ENCODE data around the gene NELL1. TPM values are rescaled to one million over a fixed set of nuclear protein-coding genes. Genes with fewer than 3 reads are reported as not detected.

Gene NELL1
- total and polyA plus RNA-seq, 2 experiments from 2014 or later: 2.1 to 7.7 TPM

DNA sequence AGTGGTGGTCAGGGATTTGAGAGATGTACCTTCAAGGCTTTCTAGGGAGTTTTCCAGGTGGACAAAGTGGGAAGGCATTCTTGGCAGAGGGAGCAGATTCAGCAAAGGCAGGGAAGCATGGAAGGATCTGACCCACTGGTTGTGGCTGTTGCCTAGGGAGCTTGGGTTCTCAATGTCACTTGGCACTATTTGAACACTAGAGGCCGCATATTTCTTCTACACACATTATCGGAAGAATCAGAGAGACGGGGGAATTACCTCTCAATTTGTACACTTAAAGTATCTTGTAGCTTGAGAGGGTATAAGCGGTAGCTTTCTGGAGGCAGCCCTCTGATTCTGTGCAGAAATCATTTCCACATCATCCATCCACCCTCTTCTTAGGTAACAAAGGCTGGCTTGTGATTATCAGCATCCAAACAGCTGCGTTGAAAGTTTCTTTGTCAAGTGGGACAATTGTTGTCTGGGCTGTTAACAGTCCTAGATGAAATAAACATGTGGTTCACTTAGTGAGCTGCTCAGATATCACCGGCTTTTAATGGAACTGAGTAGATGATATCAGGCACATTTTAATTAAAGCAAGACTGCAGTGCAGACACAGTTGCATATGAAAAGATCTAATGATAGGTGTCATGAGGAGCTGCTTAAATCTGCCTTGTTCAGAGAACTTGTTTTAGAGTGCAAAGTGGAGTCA lies 2.6 kb downstream of the NELL1 start:
- H3K27me3 ChIP-seq: peaks cover 82% of the 10 kb centered on the region
- no peaks in the 10 kb centered on the region for H3K36me3 ChIP-seq
- no peak overlapping the region for H3K4me3 ChIP-seq
- peaks cover 4% of the 10 kb centered on the region for H3K4me1 ChIP-seq (ENCODE audit: low read depth)
- no peak overlapping the region for H3K27ac ChIP-seq
- TF ChIP-seq, protein P1, sequence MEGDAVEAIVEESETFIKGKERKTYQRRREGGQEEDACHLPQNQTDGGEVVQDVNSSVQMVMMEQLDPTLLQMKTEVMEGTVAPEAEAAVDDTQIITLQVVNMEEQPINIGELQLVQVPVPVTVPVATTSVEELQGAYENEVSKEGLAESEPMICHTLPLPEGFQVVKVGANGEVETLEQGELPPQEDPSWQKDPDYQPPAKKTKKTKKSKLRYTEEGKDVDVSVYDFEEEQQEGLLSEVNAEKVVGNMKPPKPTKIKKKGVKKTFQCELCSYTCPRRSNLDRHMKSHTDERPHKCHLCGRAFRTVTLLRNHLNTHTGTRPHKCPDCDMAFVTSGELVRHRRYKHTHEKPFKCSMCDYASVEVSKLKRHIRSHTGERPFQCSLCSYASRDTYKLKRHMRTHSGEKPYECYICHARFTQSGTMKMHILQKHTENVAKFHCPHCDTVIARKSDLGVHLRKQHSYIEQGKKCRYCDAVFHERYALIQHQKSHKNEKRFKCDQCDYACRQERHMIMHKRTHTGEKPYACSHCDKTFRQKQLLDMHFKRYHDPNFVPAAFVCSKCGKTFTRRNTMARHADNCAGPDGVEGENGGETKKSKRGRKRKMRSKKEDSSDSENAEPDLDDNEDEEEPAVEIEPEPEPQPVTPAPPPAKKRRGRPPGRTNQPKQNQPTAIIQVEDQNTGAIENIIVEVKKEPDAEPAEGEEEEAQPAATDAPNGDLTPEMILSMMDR (IDR thresholded peaks at IDR 0.05; ENCODE audit: low read depth, low read length): peak; percentile 28
- peak; percentile 6 to 43 for DNase-seq (ENCODE audit: low read depth in 1 of 2, low spot score in 1 of 2)
- H3K9me3 ChIP-seq (ENCODE audit: low read depth): no peaks in the 10 kb centered on the region

DNA sequence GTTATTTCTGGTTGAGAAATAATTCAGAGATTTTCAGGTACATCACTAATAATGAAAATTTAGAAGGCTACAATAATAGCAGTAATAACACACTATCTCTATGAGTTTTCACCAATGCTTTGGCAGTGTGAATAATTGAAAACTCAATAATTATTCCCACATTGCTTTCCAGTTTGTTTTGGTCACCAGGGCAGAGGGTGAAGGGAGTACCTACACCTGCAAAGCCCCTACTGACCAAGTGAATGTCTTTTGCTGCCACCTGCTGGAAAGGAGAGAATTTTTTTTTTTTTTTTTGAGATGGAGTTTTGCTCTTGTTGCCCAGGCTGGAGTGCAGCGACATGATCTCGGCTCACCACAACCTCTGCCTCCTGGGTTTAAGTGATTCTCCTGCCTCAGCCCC lies 3.2 kb downstream of the NELL1 start:
- Histone ChIP-seq H3K36me3 (no peaks in the 10 kb centered on the region), H3K9me3 (ENCODE audit: low read depth) (no peaks in the 10 kb centered on the region), H3K4me1 (ENCODE audit: low read depth) (peaks cover 4% of the 10 kb centered on the region), H3K4me3 (no peak overlapping the region), H3K27me3 (peaks cover 83% of the 10 kb centered on the region), H3K27ac (no peak overlapping the region)
- TF ChIP-seq, protein P1 (IDR thresholded peaks at IDR 0.05; ENCODE audit: low read depth, low read length): peak; percentile 40
- peak; percentile 8 to 36 for DNase-seq (ENCODE audit: low read depth in 1 of 2, low spot score in 1 of 2)

DNA sequence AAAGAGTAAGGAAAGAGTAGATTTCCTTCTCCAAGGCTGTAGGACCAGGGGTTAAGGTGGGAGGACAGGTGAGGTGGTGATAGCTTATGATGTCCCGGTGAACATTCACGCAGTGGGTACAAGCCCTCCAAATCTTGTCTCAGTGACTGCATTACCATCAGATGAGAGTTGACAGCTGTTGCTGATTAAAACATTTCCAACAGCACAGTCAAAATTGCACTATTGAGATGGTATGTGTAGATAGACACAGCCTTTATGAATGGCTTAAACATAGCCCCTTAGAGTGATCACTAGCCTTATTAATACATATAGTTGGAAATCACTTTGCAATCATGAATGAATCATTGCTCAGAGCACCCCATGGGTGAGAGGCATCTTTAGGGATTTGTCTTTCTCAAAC lies 7.3 kb downstream of the NELL1 start:
- Histone ChIP-seq H3K4me1 (ENCODE audit: low read depth) (no peaks in the 10 kb centered on the region), H3K36me3 (no peaks in the 10 kb centered on the region), H3K27me3 (peaks cover 42% of the 10 kb centered on the region), H3K27ac (no peak overlapping the region), H3K4me3 (no peak overlapping the region), H3K9me3 (ENCODE audit: low read depth) (no peaks in the 10 kb centered on the region)
- no peak for DNase-seq (ENCODE audit: low read depth in 1 of 2, low spot score in 1 of 2)
- TF ChIP-seq, protein P1 (IDR thresholded peaks at IDR 0.05; ENCODE audit: low read depth, low read length): no peak

DNA sequence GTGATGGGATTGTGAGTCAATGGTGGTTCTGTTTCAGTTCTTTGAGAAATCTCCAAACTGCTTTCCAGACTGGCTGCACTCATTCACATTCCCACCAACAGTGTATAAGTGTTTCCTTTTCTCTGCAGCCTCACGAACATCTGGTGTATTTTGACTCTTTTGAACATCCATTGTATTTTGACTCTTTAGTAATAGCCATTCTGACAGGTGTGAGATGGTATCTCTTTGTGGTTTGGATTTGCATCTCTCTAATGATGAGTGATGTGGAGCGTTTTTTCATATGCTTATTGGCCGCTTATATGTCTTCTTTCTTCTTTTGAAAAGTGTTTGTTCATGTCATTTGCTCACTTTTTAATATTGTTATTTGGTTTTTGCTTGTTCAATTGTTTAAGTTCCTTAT lies 19.4 kb downstream of the NELL1 start:
- Histone ChIP-seq H3K27me3 (no peaks in the 10 kb centered on the region), H3K9me3 (ENCODE audit: low read depth) (no peaks in the 10 kb centered on the region), H3K27ac (no peak overlapping the region), H3K36me3 (no peaks in the 10 kb centered on the region), H3K4me1 (ENCODE audit: low read depth) (peaks cover 7% of the 10 kb centered on the region), H3K4me3 (no peak overlapping the region)
- no peak for DNase-seq (ENCODE audit: low read depth in 1 of 2, low spot score in 1 of 2)
- TF ChIP-seq, protein P1 (IDR thresholded peaks at IDR 0.05; ENCODE audit: low read depth, low read length): no peak

DNA sequence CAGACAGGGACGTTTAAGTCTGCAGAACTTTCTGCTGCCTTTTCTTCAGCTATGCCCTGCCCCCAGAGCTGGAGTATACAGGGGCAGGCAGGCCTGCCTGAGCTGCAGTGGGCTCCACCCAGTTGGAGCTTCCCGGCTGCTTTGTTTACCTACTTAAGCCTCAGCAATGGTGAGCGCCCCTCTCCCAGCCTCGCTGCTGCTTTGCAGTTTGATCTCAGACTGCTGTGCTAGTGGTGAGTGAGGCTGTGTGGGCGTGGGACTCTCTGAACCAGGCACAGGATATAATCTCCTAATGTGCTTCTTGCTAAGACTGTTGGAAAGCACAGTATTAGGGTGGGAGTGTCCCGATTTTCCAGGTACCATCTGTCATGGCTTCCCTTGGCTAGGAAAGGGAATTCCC lies 38.5 kb downstream of the NELL1 start:
- TF ChIP-seq, protein P1 (IDR thresholded peaks at IDR 0.05; ENCODE audit: low read depth, low read length): no peak

More for the DNA sequence above, 38.5 kb downstream of the NELL1 start:
- no peak for DNase-seq (ENCODE audit: low read depth in 1 of 2, low spot score in 1 of 2)
- Histone ChIP-seq H3K27me3 (no peaks in the 10 kb centered on the region), H3K4me3 (no peak overlapping the region), H3K9me3 (ENCODE audit: low read depth) (no peaks in the 10 kb centered on the region), H3K36me3 (no peaks in the 10 kb centered on the region), H3K4me1 (ENCODE audit: low read depth) (no peaks in the 10 kb centered on the region), H3K27ac (no peak overlapping the region)

All from cardiac muscle cell (in vitro differentiated cells and primary cell).